ENCODE data around the gene SMC6.
A peak's percentile ranks its signal among the peaks of the same experiment; 100 is the strongest.

Gene SMC6

DNA sequence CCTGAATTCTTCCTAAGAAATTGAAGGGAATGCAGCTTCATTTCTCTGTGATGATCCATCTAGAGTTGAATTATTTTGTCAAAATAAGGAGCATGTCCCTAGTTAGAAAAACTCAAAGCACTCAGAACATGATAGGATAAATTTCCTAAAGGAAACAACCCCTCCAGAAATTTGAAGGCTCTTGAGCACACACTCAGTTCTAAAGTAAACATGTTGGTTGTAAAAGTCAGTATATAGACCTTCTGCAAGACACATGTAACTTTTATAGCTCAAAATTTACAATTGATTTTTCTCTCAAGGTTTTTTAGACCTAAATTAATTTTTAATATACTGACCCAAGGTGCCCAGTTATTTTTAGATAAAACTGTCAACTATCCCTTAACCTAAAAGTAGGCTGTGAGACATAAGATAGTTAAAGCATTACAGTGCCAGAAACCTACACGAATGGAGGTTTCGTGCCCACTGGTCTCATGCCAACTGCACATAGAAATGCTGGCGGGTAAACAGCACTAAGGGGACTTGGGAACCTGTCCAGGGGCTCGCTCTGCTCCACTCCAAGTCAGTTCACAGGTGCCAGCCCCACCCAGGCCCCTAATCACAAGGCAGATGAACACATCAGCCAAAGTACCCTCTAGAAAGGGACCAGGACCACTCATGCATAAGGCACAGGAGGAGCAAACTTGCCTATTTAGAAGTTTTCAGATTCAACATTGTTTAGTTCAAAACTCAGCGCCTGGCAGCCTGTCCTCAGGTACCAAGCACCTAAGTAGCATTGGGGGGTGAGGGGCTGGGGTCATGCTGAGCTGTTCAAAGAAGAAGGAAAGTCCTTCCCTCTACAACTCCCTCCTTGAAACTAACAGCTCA is 106.5 kb downstream of the SMC6 start:
- TF ChIP-seq, protein P1, sequence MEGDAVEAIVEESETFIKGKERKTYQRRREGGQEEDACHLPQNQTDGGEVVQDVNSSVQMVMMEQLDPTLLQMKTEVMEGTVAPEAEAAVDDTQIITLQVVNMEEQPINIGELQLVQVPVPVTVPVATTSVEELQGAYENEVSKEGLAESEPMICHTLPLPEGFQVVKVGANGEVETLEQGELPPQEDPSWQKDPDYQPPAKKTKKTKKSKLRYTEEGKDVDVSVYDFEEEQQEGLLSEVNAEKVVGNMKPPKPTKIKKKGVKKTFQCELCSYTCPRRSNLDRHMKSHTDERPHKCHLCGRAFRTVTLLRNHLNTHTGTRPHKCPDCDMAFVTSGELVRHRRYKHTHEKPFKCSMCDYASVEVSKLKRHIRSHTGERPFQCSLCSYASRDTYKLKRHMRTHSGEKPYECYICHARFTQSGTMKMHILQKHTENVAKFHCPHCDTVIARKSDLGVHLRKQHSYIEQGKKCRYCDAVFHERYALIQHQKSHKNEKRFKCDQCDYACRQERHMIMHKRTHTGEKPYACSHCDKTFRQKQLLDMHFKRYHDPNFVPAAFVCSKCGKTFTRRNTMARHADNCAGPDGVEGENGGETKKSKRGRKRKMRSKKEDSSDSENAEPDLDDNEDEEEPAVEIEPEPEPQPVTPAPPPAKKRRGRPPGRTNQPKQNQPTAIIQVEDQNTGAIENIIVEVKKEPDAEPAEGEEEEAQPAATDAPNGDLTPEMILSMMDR (IDR thresholded peaks at IDR 0.05), result no peak
- H3K27ac ChIP-seq, result no peak overlapping the region
- no peak for DNase-seq (ENCODE audit: low spot score)
- H3K4me3 ChIP-seq, result no peak overlapping the region

DNA sequence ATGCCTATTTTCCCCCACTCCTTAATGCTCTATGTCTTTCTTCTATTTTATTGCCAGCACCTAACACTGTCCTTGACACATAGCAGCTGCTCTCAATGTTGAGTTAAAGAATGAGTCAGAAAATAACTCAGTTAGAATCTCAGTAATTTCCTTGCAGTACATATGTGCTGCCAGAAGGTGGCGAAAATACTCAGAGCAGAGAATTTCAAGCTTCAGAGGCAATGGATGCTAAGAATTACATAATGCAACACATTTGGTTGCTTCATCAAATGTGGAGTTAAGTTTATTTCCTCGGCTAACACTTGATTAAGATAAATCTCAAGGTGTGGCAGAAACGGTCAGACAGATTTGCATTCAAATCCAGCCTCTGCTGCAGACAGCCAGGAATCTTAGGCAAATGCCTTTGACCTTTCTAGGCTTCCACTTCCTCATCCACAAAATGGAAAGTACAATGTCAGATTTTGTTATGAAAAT is 107.5 kb downstream of the SMC6 start:
- TF ChIP-seq, protein P1 (IDR thresholded peaks at IDR 0.05), result peak; percentile 62
- DNase-seq (ENCODE audit: low spot score), result no peak
- H3K27ac ChIP-seq, result no peak overlapping the region
- H3K4me3 ChIP-seq, result no peak overlapping the region

DNA sequence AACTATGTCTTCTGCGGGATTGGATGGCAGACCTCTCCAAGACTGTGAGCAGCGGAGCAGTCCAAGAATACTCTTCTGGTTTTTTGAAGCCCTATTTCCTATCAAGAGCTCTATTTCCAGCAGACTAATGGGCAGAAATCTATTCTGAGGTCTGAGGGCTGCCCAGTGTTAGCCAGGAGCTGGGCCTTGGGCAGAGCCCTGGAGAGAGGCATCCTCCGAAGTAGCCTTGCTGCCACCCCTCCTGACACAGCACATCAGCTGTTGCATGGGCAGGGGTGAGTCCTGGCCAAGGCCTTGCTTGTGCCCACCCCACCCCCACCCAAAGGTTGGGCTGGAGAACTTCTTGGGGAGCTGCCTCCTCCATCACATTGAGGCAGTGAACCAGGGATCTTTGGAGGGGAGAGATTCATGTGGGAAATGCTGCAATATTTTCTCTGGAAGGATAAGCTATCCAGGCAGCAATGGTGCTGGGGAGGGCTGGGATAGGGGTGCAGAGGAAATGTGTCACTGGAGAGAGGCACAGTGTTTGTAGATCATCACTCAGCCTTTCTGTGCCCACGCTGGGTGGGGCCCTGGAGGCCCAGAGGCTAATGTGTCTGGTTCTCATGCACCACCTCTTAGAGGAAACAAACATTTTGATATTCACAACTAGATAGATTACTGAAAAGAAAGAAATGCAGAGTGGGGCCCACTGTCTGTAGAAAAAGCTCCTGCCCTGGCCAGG is 108.5 kb downstream of the SMC6 start:
- no peak for DNase-seq (ENCODE audit: low spot score)
- H3K4me3 ChIP-seq, result no peak overlapping the region
- H3K27ac ChIP-seq, result no peak overlapping the region
- TF ChIP-seq, protein P1 (IDR thresholded peaks at IDR 0.05), result no peak

DNA sequence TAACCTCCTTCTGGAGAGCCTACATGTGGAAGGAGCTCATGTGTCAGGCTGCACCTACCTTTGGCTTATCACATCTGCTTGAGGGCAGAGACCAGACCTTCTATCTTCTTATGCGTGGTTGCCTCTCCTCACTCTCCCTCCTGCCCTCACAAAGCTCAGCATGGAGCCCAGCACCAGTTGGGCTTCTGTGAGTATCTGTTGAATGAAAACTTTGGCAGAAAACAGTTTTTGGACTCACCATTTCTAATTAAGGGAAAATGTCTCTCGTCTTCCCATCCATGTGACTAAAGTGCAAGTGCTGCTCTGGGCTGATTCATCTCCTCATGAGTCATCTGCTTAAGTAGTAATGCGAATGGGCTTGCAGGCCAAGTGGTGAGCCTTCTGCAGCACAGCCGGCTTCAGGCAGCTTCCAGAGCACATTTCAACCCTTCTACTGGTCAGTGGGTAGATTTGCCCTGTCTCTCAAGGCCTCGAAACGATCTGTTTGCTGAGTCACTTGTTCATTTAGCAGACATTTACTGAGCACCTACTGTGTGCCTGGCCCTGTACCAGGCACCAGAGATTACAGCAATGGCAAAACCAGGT is 110.5 kb downstream of the SMC6 start:
- TF ChIP-seq, protein P1 (IDR thresholded peaks at IDR 0.05), result no peak
- H3K27ac ChIP-seq, result peak overlapping the region in 1 of 2 donors; percentile 41
- DNase-seq (ENCODE audit: low spot score), result no peak
- no peak overlapping the region for H3K4me3 ChIP-seq

DNA sequence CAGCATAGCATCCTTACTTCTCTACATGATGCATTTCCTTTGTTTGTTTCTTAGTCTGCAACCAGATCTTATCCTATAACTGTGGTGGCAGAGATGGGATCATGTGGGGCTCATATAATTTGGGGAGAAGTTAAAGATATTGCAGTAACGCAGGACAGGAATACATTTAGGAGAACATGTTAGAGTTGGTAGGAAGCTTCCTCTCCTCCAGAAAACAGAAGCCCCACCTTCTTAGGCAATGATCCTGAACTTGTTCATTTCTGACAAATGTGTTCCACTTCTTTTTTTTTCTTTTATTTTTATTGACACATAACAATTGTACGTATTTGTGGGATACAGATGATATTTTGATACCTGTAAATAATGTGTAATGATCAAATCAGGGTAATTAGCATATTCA is 113.2 kb downstream of the SMC6 start:
- H3K4me3 ChIP-seq, result no peak overlapping the region

DNA sequence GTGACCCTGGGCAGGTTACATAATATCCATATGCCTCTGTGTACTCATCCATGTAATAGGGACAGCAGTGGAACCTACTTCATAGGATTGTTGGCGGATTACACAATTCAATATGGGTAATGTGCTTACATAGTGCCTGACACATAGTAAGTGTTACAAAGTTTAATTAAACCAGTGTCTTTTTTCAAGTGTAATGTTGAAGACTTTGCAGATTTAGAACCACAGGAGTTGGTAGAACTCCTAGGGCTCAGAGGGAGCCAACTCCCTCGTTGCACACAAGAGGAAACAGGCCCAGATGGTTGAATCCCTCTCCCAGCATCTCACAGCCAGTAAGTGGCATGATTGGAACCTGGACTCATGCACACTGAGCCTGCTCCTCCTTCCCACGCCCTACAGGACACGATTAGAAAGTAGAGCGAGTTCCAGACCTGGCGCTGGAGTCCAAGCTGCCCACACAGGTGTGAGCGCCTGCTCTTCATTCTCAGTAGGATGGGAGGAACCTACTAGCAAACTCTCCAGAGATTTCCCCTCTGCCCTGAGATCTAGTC is 115.3 kb downstream of the SMC6 start:
- no peak overlapping the region for H3K27ac ChIP-seq
- H3K4me3 ChIP-seq, result no peak overlapping the region
- DNase-seq (ENCODE audit: low spot score), result no peak
- TF ChIP-seq, protein P1 (IDR thresholded peaks at IDR 0.05), result no peak

More for the DNA sequence above, 113.2 kb downstream of the SMC6 start:
- DNase-seq (ENCODE audit: low spot score), result no peak
- TF ChIP-seq, protein P1 (IDR thresholded peaks at IDR 0.05), result no peak
- H3K27ac ChIP-seq, result no peak overlapping the region

All from coronary artery (tissue), 2 donors.